Activated naive CD4-positive, alpha-beta T cell treated with anti-CD3 and anti-CD28 coated beads, Interleukin-2, amount 50 U/mL, for 72 hours (primary cell): ENCODE measurements around the gene CDHR3. TPM values are rescaled to one million over a fixed set of nuclear protein-coding genes. Genes with fewer than 3 reads are reported as not detected.

ENCODE experiments used
- ATAC-seq, 2 donors: fragments of 150-1000 bp; cut with Tn5 transposase; 2 replicates each; pipeline ENCODE4 v1.10.0; 2021; ENCODE audit warnings: mild to moderate bottlenecking in 2 of 2, moderate library complexity in 2 of 2
- DNase-seq, 2 donors: peaks; one replicate each; pipeline ENCODE4 v3.0.0; 2021 to 2022; ENCODE audit warnings: low spot score in 2 of 2
- H3K27ac Mint-ChIP-seq, 2 donors: one replicate each; pipeline ENCODE4 v1.8.0; 2022; ENCODE audit warnings: mild to moderate bottlenecking in 2 of 2, mixed read lengths in 2 of 2
- H3K36me3 Mint-ChIP-seq, 2 donors: one replicate each; pipeline ENCODE4 v1.8.0; 2022; ENCODE audit warnings: mixed read lengths in 2 of 2
- H3K9me3 Mint-ChIP-seq, 2 donors: one replicate each; pipeline ENCODE4 v1.8.0; 2022; ENCODE audit warnings: mixed read lengths in 2 of 2
- total RNA-seq, 2 donors: library from RNA; stranded (reverse); gene quantifications; one replicate each; pipeline ENCODE4 v1.2.3, GENCODE V29; 2022

The CDHR3 gene
- total RNA-seq, 2 donors from 2014 or later, result 0.45 to 0.71 TPM

- no peaks in the 10 kb centered on the region for H3K36me3 Mint-ChIP-seq
- DNase-seq (peak; percentile 41 to 67), ATAC-seq (peak; percentile 98)
- H3K9me3 Mint-ChIP-seq, result no peaks in the 10 kb centered on the region
- peak overlapping the region; percentile 86 to 89 for H3K27ac Mint-ChIP-seq
Measured at GRCh38 chr7:106071356-106071998, 108.4 kb downstream of the CDHR3 start.

DNA sequence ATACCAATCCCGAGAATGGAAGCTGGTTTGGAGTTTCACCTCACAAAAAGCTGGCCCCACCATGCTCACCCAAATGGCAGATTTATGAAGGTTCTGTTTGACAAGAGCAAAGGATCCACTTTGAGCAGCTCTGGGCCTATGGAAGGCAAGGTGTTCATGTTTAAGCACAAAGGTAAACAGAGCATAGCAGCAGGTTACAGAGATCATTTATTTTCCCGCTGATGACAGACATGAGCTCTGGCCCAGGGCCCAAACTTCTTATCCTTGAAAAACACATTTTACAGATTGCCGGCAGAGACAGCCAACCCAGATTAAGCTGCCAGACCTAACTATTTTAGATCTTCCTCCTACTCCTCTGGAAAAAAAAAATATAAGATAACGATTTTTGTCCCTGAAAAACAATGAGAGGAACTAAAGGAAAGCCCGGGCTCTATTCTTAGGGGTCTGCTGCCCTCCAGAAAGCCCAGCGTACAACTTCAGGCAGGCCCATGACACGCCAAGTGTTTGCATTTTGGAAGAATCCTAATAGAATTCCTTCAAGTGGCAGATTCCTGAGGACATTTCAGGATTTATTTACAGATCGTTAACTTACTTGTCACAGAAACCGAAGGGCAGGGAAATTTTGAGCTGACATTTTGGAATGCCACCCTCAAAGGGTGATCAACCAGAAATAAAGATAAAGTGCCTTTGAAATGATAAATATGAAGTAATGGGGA, 109.1 kb downstream of the CDHR3 start:
- DNase-seq (no peak), ATAC-seq (no peak)
- Mint-ChIP-seq H3K27ac (peak overlapping the region; percentile 86 to 89), H3K9me3 (no peaks in the 10 kb centered on the region), H3K36me3 (no peaks in the 10 kb centered on the region)

- H3K9me3 Mint-ChIP-seq, result no peaks in the 10 kb centered on the region
- H3K36me3 Mint-ChIP-seq, result no peaks in the 10 kb centered on the region
- peak overlapping the region; percentile 86 to 89 for H3K27ac Mint-ChIP-seq
- no peak for ATAC-seq
- DNase-seq, result no peak
Measured at GRCh38 chr7:106072715-106073091, 109.6 kb downstream of the CDHR3 start.

- no peak for DNase-seq
- Mint-ChIP-seq H3K9me3 (no peaks in the 10 kb centered on the region), H3K27ac (no peak overlapping the region), H3K36me3 (no peaks in the 10 kb centered on the region)
- ATAC-seq, result no peak
Measured at GRCh38 chr7:106073701-106074100, 110.6 kb downstream of the CDHR3 start.

DNA sequence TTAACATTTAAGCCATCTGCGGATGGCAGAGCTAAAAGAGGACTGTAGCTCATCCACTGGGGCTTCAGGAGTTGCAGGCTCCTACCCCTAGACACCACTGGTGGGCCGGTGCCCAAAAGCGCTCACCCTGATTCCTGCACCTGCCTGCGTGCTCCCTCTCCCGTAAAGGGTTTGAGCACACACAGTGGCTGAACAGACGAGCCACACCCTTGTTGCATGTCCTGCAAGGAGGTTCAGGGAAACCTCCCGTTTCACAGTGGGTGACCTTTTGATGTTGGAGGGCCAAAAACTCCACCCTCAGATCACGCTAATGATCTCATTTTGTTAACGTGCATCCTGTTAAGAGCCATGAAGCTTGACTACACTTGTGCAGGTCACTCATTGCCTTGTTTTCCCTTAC, 111.2 kb downstream of the CDHR3 start:
- ATAC-seq (no peak), DNase-seq (no peak)
- H3K36me3 Mint-ChIP-seq, result no peaks in the 10 kb centered on the region
- no peak overlapping the region for H3K27ac Mint-ChIP-seq
- H3K9me3 Mint-ChIP-seq, result no peaks in the 10 kb centered on the region

DNA sequence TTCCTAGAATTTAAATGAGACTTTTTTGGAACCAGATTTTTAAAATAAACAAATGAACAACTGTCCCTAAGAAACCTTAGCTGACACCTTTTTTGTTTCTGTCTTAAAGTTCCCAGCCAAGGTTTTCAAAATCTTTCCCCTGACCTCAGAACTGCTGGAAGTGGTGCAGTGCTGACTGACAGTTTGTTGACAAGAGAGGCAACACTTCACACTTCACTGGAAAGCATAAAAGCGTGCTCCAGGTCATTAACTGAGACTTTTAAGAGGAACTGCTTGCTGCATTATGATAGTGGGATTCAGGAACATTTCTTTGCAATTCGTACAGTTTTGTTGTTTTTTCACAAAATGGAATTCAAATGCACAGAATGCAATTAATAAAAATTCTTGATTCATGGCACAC, 112.9 kb downstream of the CDHR3 start:
- H3K9me3 Mint-ChIP-seq, result no peaks in the 10 kb centered on the region
- no peak for ATAC-seq
- H3K36me3 Mint-ChIP-seq, result no peaks in the 10 kb centered on the region
- DNase-seq, result no peak
- no peak overlapping the region for H3K27ac Mint-ChIP-seq

- no peaks in the 10 kb centered on the region for H3K36me3 Mint-ChIP-seq
- no peak overlapping the region for H3K27ac Mint-ChIP-seq
- DNase-seq (no peak), ATAC-seq (no peak)
- H3K9me3 Mint-ChIP-seq, result no peaks in the 10 kb centered on the region
Measured at GRCh38 chr7:106076537-106076936, 113.5 kb downstream of the CDHR3 start.

DNA sequence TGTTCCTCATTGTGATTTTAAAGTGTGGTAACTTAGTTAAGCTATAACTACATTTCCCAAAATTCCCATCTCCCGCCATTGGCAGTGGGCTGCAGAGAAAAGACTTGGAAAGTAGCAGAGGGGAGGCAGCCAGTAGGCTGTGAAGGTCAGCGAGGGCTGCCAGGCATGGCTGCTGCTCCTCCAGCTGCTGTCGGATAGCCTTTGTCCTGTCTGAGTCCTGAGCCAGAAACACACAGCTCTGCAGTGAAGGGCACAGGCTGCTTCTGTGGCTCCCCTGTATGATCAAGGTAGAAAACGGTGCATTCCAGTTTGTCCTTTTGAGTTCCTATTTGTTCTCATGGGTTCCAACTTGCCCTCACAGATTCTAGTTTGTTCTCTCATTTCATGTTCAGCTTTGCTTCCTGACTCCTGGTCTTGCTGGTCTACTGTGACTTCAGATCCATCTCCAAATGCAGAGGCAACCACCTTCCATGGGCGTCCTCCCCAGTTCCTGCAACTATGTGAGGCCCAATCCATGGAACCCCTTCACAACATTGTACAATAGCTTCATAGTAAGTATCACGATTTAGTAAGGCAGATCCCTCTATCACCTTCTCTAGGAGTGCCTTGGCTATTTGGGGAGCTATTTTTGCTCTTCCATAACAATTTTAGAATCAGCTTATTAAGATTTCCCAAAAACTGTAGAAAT, 117.4 kb downstream of the CDHR3 start:
- Mint-ChIP-seq H3K9me3 (peaks cover 0 to under 1% of the 10 kb centered on the region in 2 donors), H3K36me3 (no peaks in the 10 kb centered on the region), H3K27ac (no peak overlapping the region)
- ATAC-seq (no peak), DNase-seq (no peak)

DNA sequence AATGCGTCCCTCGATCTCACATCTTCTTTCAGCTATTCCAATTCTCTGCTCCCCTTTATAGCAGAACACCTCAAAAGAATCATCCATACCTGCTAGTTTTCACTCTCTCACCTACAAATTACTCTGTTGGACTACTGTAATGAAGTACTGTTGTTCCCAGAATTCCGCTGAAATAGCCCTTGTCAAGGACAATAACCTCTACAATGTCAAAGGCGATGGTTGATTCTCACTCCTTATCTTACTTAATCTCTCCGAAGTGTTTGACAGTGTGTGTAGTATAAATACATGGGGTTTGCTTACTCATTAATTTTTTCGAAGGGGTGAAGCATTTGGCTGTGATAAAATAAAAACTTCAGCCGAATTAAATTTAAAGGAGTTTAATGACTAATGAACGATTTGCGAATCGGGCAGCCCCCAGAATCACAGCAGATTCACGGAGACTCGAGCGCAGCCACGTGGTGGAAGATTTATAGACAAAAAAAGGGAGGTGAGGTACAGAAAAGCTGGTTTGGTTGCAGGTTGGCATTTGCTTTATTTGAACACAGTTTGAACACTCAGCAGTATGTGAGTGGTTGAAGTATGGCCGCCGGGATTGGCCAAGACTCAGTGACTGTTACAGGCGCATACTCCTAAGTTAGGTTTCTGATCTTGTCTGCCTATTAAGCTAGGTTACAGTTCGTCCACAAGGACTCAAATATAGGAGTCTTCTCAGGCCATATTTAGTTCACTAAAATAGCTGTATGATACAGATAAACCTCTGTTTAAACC, 119.2 kb downstream of the CDHR3 start:
- Mint-ChIP-seq H3K9me3 (peaks cover 0 to 5% of the 10 kb centered on the region in 2 donors), H3K27ac (no peak overlapping the region), H3K36me3 (no peaks in the 10 kb centered on the region)
- DNase-seq (no peak), ATAC-seq (no peak)

Other genes starting within 250 kb of the CDHR3 start
- 10 to 100 TPM in 1 of 2 donors, 1 to 10 TPM in 1; 7.3 to 10.8 TPM for gene ATXN7L1, start 86.7 kb upstream of the CDHR3 start, total RNA-seq
- gene SYPL1, start 149.0 kb downstream of the CDHR3 start, total RNA-seq, result 10 to 100 TPM; 22.9 to 30.8 TPM